Measurements from ENCODE around the gene PPP2CA. TPM values are rescaled to one million over a fixed set of nuclear protein-coding genes. Genes with fewer than 3 reads are reported as not detected.

The PPP2CA gene
- total and polyA plus RNA-seq, 9 of the 15 experiments (the other 6 are each of a cell fraction or from before 2014, with no cell fraction given): 23.0 to 257 (median 109) TPM

DNA sequence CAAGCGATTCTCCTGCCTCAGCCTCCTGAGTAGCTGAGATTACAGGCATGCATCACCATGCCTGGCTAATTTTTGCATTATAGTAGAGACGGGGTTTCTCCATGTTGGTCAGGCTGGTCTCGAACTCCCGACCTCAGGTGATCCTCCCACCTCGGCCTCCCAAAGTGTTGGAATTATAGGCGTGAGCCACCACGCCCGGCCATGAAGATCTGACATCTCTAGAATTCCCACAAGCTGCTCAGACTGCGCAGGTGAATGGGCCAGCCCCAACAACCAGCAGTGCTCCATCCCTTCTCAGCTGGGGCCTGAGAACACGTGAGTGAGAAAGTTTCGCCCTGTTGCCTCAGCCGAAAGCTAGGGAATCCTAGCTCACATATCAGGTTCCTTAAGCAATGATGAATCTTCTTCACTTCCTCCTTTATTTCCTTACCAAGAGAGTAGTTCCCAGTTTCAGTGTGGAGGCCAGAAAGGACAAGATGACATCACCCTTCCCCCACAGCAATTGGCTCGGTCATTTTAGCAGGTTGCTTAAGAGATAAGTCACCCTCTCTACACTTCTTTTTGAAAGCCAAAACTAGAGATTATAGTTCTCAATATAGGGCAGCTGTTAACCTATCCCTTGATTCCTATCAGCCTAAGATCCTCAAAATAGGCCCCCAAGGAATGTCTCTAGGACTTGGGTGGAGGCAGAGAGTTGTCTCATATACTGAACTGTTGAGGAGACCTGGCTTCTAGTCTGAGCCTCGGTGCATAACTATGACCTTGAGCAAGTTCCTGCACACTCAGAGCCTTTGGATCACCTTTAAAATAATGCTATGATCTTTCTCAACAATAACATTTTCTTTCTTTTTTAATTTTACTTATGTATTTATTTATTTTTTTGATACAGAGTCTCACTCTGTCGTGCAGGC lies 23.9 kb upstream of the PPP2CA start (continued):
- TF ChIP-seq, protein P1, sequence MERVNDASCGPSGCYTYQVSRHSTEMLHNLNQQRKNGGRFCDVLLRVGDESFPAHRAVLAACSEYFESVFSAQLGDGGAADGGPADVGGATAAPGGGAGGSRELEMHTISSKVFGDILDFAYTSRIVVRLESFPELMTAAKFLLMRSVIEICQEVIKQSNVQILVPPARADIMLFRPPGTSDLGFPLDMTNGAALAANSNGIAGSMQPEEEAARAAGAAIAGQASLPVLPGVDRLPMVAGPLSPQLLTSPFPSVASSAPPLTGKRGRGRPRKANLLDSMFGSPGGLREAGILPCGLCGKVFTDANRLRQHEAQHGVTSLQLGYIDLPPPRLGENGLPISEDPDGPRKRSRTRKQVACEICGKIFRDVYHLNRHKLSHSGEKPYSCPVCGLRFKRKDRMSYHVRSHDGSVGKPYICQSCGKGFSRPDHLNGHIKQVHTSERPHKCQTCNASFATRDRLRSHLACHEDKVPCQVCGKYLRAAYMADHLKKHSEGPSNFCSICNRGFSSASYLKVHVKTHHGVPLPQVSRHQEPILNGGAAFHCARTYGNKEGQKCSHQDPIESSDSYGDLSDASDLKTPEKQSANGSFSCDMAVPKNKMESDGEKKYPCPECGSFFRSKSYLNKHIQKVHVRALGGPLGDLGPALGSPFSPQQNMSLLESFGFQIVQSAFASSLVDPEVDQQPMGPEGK (CRISPR knock-in tag; IDR thresholded peaks at IDR 0.05; ENCODE audit: borderline replicate concordance): no peak

DNA sequence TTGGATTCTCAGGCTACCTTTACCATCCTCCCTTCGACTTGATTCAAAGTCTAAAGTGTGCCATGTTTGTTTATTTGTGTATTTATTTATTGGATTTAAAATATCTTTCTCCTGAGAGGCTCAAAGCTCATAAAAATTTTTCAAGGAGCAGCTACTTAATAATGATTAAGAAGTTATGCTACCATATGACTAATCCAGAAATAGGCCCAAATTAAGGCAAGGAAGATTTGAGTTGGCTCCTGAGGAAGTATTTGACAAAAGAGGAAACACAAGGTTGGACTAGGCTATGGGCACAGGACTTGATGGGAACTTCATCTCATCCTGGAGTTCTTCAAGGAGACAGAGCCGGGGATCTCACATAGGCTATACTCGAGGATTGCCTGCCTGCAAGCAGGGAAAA lies 22.4 kb upstream of the PPP2CA start:
- 55% methylated on average over 3 of the region's 3 CpGs for WGBS (ENCODE audit: insufficient coverage, low coverage, missing lambda C conversion rate)
- H3K4me3 ChIP-seq: no peak overlapping the region
- no peak overlapping the region for H3K4me2 ChIP-seq (ENCODE audit: insufficient read depth, low read length)
- no peaks in the 10 kb centered on the region for H3K9me1 ChIP-seq (ENCODE audit: control insufficient read depth, insufficient read depth, low read length)
- intact Hi-C loops (cut with micrococcal nuclease) (loop anchor here (2.0 kb wide), 1 partner anchor 21 kb away; the partner anchor contains the start of gene PPP2CA), in situ Hi-C loops (cut with MboI) (no loop called here)
- peaks cover 5 to 10% of the 10 kb centered on the region in 2 experiments; a peak in 4 of 5 replicates for H3K4me1 ChIP-seq (replicated peaks in 1 of 2; ENCODE audit: control insufficient read depth in 2 of 2, insufficient read depth in 2 of 2, low read length in 2 of 2)
- H3K36me3 ChIP-seq (ENCODE audit: control insufficient read depth, insufficient read depth, low read length): no peaks in the 10 kb centered on the region
- H2AFZ ChIP-seq (ENCODE audit: low read depth, low read length): no peak overlapping the region
- H3K79me2 ChIP-seq (ENCODE audit: control insufficient read depth, insufficient read depth, low read length): no peaks in the 10 kb centered on the region
- ChIA-PET CTCF (ENCODE audit: low intra/inter-chr PET ratio) (no interaction called here), POLR2A (interaction anchor here (0.6 to 1.9 kb wide), 8 partner anchors 8 to 33 kb away, joined by 3 to 16 read pairs (median 3); no protein-coding TSS in a partner anchor)
- H3K9me3 ChIP-seq (replicated peaks; ENCODE audit: control insufficient read depth, insufficient read depth, low read depth, low read length): no peaks in the 10 kb centered on the region
- ATAC-seq (no peak), FAIRE-seq (no peak), DNase-seq (ENCODE audit: extremely low read depth in 1 of 4, low spot score in 3 of 4) (no peak)
- BruUV-seq (replicated peaks): no TSS peak
- no peaks in the 10 kb centered on the region for H4K20me1 ChIP-seq (replicated peaks; ENCODE audit: control insufficient read depth, insufficient read depth, low read length)
- H3K27ac ChIP-seq (ENCODE audit: extremely low read depth, low read depth, low read length): no peak overlapping the region
- H3K27me3 ChIP-seq (ENCODE audit: control insufficient read depth in 2 of 2, insufficient read depth in 2 of 2, low read length in 2 of 2): no peaks in the 10 kb centered on the region
- no peak overlapping the region for H3K9ac ChIP-seq (ENCODE audit: insufficient read depth in 1 of 2, low read depth in 2 of 2, low read length in 2 of 2)
- TF ChIP-seq EHMT2 (IDR thresholded peaks at IDR 0.05) (no peak), ZNF282 (CRISPR knock-in tag; IDR thresholded peaks at IDR 0.05) (no peak), ZNF696 (CRISPR knock-in tag; conservative IDR thresholded peaks at IDR 0.05) (no peak), FOS (IDR thresholded peaks at IDR 0.05; ENCODE audit: extremely low read depth, insufficient read length) (no peak), TEAD1 (CRISPR knock-in tag; IDR thresholded peaks at IDR 0.05) (no peak), ZNF224 (CRISPR knock-in tag; IDR thresholded peaks at IDR 0.05) (no peak)
- TF ChIP-seq, protein P2, sequence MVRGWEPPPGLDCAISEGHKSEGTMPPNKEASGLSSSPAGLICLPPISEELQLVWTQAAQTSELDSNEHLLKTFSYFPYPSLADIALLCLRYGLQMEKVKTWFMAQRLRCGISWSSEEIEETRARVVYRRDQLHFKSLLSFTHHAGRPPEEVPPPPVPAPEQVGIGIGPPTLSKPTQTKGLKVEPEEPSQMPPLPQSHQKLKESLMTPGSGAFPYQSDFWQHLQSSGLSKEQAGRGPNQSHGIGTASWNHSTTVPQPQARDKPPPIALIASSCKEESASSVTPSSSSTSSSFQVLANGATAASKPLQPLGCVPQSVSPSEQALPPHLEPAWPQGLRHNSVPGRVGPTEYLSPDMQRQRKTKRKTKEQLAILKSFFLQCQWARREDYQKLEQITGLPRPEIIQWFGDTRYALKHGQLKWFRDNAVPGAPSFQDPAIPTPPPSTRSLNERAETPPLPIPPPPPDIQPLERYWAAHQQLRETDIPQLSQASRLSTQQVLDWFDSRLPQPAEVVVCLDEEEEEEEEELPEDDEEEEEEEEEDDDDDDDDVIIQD (CRISPR knock-in tag; IDR thresholded peaks at IDR 0.05): no peak
- TF ChIP-seq, protein P3, sequence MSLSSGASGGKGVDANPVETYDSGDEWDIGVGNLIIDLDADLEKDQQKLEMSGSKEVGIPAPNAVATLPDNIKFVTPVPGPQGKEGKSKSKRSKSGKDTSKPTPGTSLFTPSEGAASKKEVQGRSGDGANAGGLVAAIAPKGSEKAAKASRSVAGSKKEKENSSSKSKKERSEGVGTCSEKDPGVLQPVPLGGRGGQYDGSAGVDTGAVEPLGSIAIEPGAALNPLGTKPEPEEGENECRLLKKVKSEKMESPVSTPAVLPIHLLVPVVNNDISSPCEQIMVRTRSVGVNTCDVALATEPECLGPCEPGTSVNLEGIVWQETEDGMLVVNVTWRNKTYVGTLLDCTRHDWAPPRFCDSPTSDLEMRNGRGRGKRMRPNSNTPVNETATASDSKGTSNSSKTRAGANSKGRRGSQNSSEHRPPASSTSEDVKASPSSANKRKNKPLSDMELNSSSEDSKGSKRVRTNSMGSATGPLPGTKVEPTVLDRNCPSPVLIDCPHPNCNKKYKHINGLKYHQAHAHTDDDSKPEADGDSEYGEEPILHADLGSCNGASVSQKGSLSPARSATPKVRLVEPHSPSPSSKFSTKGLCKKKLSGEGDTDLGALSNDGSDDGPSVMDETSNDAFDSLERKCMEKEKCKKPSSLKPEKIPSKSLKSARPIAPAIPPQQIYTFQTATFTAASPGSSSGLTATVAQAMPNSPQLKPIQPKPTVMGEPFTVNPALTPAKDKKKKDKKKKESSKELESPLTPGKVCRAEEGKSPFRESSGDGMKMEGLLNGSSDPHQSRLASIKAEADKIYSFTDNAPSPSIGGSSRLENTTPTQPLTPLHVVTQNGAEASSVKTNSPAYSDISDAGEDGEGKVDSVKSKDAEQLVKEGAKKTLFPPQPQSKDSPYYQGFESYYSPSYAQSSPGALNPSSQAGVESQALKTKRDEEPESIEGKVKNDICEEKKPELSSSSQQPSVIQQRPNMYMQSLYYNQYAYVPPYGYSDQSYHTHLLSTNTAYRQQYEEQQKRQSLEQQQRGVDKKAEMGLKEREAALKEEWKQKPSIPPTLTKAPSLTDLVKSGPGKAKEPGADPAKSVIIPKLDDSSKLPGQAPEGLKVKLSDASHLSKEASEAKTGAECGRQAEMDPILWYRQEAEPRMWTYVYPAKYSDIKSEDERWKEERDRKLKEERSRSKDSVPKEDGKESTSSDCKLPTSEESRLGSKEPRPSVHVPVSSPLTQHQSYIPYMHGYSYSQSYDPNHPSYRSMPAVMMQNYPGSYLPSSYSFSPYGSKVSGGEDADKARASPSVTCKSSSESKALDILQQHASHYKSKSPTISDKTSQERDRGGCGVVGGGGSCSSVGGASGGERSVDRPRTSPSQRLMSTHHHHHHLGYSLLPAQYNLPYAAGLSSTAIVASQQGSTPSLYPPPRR (CRISPR knock-in tag; IDR thresholded peaks at IDR 0.05; ENCODE audit: borderline replicate concordance): no peak

All from K562 (cell line).